GM18502 (cell line): ENCODE measurements around the gene PPL.

Experiments used
- ATAC-seq: cut with Tn5 transposase; IDR thresholded peaks from one replicate; pipeline ENCODE4 v1.9.1; 2021; ENCODE audit warnings: mild to moderate bottlenecking; ENCODE audit not compliant: unreplicated experiment, poor library complexity

PPL gene

DNA sequence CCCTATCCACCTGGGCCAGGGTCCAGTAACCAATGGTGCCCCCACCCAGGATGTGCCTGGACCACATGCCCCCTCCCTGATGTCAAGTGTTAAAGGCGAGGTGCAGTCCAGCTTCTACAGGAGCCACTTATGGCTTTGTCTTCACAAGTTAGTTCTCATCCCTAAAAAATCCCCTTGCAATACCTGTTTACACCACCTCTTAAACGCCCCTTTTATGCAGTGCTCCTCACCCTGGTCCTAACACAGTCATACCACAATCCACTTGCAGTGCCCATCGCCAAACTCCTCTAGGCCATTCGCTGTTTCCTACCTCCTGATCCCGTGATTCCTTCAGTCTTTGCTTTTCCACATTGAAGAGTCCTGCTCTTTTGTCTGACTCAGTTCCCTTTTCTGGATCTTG, 97.0 kb downstream of the PPL start:
- ATAC-seq: no peak

DNA sequence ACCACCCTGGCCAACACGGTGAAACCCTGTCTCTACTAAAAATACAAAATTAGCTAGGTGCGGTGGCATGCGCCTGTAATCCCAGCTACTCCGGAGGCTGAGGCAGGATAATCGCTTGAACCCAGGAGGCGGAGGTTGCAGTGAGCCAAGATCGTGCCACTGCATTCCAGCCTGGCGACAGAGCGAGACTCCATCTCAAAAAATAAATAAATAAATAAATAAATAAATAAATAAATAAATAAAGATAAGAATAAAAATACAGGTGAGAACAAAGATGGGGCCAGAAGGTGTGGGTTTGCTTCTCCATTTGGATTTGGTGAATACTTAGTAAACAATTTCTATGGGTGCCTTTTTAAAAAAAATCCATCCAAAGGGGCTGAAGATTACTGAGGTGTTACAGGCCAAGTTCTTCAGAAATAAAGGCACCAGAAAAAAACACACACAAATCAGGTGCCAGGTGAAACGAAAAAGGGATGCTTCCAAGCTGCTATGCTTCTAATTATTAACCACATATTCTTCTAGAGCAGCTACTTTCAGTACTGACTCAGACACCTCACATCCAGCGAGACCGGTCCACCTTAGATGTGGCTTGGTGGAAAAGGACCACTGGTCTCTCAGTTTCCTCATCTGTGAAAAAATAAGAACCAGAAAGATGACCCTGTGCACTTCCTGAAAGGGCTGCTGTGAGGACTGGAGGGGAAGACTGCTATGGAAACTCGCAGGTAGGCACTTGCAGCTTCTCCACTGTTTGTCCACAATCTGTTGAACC, 99.0 kb downstream of the PPL start:
- ATAC-seq: no peak

DNA sequence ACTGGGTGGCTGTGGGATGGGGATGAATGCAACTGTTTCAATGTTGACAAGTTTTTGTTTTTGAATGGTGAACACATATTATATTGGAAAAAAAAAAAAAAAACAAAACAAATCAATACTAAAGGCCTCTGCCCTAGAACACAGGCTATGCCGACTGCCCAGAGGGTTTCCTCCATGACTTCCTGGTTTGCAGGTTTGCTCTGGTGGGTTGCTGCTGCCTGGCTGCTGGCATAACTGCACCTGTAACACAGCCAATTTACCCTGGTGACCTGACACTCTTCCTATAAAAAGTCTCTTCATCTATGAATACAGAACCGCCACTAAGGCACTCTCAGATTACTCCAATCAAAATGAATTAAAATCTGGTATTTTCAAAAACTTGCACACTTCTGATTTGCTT, 100.2 kb downstream of the PPL start:
- ATAC-seq: no peak

DNA sequence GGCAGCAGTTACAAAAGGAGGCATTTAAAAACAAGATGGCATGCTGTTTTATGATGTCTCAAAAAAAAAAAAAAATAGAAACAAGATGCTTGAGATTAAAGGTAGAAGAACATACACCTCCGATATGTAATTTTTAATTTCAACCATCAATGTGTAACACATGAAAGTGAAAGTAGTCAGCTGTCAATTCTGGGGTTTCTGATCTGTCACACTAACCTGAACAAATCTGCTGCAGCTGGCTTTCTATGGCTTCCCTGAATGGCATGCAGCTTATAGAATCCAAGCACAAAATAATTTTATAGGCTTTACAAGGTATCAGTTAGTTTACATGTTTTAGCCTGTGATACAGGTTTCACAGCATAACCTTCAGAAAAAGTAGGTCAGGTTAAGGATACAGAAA, 103.4 kb downstream of the PPL start:
- ATAC-seq: no peak

DNA sequence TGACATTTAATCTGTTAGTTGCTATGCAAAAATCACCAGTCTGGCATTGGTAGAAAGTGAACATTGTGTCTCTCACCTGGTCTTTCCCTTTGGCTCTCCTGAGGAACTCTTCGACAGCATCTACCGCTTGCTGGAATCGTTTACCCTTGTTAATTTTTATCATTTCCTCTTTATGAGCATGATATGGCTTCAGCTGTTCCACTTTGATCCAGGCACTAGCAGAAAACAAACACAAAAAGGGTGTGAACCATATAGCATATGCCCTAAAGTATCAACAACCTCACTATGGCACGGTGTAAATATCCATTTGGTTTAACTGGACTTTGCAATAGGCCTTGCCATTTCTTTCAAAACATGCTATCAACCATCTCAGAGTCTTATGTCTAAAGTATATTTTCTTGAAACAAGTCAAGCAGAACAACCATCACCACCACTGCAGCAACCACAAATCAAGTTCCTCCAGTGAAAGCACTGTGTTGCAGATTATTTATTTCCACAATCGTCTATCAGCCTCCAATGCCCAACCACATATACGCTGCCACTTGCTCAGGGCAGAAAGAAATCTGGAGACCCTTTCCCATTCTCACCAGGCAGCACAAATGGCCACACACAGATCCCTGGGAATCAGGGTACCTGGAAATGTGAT, 104.1 kb downstream of the PPL start:
- ATAC-seq: no peak
